ENCODE results near the gene PDE7B.

The PDE7B gene

GRCh38 chr6:136035378-136036070 is 184.0 kb downstream of the PDE7B start:
- no peak for DNase-seq

GRCh38 chr6:136036071-136036380 is 184.5 kb downstream of the PDE7B start:
- no peak for DNase-seq

- DNase-seq: no peak
Observed at GRCh38 chr6:136036601-136037000, 185.1 kb downstream of the PDE7B start.

GRCh38 chr6:136037242-136037875 is 185.9 kb downstream of the PDE7B start:
- DNase-seq: no peak

DNA sequence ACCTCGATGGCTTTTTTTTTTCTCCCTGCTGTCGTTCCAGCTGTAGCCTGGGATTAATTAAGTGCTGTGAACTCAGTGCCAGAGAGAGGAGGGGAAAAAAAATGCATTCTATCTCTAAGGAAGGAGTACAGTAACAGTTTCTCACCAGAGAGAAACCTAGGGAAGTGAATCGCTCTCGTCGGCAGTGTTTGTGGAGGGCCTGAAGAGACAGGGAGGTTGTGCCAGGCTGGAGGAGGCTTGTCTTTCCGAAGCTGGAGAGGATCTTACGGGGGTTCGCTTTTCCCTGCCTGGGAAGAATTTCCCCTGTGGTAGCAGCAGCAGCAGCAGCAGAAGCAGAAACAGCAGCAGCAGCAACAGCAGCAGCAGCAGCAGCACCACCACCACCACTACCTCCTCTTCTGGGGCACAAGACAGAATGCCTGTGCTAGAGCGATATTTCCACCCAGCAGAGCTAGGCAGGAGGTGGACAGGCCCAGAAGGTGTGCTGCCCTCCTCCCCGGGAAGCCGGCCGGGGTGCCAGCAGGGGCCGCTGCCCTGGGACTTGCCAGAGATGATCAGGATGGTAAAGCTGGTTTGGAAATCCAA is 186.5 kb downstream of the PDE7B start:
- no peak for DNase-seq

- no peak for DNase-seq
Observed at GRCh38 chr6:136038531-136038930, 187.0 kb downstream of the PDE7B start.

DNA sequence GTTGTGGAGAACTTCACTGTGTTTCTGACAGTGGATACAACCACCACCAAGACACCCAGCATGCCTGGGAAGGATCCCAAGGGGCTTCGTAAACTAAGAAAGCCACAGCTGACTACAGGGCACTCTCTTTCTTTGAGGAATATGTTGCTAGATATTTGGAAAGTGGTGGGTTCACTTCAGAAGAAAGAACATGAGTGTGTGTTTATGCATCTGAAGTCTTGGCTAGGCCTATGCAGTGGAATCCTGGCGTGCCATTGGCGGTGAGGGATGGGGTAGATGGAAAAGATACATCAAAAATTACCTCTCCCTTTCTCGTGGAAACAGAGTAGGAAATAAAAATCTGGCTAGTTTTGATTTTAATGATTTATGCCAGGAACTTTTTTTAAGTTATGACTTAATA is 187.7 kb downstream of the PDE7B start:
- DNase-seq: no peak

- no peak for DNase-seq
Observed at GRCh38 chr6:136050475-136050874, 199.0 kb downstream of the PDE7B start.

DNA sequence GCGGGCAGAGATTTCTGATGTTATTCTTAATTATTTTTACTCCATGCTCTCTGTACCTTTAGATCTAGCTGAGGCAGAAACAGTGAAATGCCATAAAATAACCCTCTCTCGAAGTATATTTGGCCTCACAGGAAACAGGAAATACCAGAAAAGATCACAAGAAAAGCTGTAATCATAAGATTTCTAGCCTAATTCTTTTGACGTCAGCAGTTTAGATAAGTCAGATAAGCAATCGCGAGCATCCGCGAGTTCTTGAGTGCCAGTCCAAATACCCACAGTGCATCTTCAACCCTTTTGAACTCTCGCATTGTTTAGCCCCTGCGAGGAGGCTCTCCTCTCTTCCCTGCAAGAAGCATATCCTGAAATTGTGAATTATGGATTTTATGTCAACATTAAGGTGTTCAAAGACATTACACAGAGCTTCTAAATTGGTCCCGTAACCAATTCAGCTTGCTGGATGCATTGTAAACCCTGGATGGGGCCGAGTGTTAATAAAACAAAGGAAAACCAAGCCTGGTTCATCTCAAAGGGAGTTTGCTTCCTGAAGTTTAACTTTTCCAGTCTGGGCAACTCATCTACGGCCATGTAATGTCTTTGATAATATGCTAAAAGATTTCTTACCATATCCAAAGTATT is 199.8 kb downstream of the PDE7B start:
- no peak for DNase-seq

DNA sequence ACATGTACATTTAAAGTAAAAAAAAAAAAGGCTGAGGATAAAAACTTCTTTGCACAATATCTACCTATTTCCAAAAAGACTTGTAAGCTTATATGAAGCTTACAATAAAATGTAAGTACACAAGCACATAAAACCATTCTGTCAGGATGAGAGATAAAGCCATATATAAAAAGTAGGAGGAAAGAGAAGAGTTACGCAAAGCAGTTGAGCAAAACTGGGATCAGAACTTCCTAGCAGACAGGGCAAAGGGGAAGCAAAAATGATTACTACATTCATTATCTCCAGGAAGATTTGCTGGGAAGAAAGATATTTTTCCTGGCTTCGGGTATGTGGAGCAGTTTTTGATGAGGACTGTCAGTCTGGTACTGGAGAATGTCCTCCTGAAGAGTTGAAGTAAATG is 200.5 kb downstream of the PDE7B start:
- DNase-seq: no peak

DNA sequence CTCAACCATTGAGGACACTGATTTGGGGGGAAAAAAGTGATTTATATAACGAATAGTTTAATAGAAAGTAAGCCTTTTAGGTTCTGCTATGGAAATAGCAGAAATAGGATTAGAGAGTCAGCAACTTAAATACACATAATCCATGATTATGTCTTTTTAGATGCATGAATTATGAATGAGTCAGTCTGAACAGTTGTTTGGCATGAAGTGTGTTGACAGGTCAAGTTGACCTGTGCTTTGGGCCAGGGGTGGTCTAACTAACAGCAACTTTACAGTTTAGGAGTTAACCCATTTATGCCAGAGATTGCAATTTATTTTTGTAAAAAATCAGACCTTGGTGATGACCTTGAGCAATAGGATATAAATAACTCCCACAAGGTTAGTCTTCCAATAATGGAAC is 207.4 kb downstream of the PDE7B start:
- DNase-seq: no peak

DNA sequence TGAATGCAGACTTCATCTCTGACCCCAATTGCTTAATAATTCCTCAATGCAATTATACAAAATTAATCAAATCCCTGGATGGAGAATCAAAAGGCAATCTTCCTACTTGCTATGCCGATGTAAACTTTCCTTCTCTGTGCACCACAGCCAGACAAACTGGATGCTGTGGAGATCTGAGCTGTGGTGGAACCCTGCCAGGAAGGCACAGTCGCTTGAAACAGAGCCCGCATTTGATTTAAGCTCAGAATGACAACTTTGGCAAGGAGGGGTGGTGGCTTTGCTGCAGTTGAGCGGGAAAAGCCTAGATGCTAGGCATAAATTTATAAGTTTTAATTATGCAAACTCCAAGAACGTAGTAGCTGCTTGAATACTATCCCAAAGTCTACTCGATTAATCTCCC is 207.8 kb downstream of the PDE7B start:
- DNase-seq: no peak

- DNase-seq: no peak
Observed at GRCh38 chr6:136060052-136060451, 208.6 kb downstream of the PDE7B start.

DNA sequence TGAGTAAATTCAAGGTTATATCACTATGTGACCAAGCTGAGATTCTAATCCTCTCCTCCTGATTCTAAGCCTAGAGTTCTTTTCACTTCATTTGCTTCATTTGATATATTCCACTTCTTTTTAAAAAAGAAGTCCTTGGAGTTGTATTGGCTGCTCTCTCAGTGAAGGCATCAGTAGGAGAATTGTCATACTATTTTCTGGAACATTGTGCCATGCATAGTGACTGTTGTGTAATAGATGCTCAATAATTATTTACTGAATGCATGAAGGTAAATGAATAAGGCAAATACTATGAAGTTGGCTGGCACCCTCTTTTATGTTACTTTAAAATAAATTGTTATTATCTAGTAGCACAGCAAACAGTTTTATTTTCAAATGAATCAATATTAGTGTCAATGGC is 209.3 kb downstream of the PDE7B start:
- DNase-seq: no peak

DNA sequence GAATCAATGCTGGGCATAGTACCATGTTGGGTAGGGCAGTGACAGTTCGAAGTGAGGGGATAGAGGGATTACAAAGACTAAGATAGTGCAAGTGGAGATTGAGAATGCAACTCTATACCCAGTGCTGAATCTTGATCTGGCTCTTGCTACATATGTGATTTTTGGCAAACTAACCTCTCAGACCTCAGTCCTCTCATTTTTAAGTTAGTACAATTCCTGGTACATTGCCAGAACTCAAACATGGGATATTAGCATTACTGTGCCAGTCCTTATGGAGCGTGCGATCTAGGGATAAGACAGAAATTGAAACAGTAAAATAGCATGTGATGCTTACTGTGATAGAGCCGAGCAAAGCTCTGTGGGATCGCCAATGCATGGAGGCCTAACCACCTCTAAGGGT is 210.2 kb downstream of the PDE7B start:
- DNase-seq: no peak

DNA sequence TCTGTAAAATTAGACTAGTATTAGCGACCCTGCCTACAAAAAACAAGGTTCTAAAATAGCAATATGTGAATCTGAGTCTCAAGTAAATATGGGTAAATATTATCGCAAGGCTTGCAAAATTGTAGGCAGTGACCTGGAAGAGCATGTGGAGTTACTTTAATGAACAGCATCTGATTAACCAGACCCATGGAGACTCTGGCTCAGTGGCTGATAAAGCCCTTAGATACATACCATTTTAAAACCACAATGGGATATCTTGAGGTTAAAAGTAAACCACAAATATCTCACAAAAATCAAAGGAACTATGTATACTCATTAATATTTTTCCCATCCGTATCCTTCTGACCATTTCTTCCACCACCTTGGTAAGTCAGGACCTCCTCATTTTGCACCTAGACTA is 211.6 kb downstream of the PDE7B start:
- no peak for DNase-seq

GRCh38 chr6:136066005-136066404 is 214.5 kb downstream of the PDE7B start:
- DNase-seq: no peak

DNA sequence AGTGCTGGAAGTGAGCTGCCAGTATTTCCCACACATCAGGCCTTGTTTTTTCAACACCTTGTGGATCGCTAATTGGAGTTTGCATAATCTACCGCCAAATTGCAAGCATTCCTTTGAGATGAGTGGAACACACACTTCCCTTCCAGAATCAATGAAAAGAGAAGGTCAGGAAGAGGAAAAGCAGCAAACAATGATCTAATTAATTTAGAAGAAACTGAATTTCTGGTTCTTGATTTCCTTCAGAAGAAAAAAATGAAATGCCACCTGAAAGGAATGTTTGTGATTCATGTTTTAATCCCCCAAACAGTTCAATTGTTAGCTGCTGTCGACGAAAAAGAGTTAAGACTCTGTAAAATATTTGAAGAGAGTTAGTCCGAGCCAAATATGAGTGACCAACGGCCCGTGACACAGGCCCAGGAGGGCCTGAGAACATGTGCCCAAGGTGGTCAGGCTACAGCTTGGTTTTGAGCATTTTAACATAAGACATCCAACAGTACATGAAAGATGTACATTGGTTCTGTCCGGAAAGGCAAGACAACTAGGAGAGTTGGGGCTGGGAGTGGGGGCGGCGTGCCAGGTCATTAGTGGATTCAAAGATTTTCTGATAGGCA is 216.3 kb downstream of the PDE7B start:
- no peak for DNase-seq

DNA sequence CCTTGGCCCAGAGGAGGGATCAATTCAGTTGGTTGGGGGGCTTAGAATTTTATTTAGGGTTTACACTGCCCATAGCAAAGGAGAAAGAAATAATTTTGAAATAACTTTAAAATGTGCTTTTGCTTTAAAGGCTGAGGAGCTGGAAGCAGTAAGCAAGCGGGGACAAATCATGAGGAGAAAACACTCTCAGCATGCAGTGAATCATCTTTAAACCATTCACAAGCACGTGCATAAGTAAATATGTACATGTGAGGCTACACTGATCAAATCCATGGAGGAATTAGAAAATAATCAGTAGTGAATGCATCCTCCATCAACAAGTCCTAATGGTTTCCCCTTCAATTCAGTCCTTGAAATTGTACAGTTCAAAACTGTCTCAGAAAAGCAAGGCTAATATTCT is 217.6 kb downstream of the PDE7B start:
- DNase-seq: no peak

GRCh38 chr6:136070815-136071214 is 219.3 kb downstream of the PDE7B start:
- no peak for DNase-seq

DNA sequence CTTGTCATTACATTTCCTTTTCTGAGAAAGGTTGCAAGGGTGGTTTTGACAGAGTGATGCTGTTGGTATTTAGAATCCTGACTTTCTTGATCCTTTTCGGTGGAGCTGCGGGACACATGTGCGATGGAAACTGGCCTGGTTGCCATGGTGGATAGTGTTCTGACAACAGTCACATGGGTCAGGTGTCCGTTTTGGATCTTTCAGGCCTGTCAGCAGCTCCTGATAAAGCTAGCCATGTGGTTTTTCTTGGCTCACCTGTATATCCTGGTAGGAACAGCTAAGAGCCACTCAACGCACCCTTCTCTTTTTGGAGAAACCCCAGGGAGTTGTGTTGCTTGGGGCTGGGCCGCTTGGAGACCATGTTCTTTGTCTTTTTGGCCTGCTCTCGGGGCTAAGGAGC is 221.2 kb downstream of the PDE7B start:
- DNase-seq: no peak

- DNase-seq: no peak
Observed at GRCh38 chr6:136073216-136073615, 221.7 kb downstream of the PDE7B start.

DNA sequence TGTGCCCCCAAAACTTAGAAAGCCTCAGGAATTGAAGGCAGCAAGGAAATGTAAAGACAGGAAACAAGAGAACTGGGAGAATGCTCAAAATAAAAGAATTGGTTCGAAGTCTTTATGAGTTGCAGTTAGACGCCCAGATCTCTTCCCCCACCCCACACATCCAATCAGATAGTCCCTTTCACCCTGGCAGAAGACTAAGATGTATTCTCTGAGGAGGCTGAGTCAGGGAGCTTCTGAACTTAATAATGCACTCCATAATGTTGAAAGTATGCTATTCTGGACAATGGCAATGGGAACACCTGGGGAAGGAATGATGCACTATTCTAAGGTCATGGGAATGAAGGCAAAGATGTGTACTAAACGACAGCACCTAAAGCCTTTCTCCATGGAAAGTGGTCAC is 225.0 kb downstream of the PDE7B start:
- no peak for DNase-seq

Data from NCI-H1092 (cell line).